Neural progenitor cell (in vitro differentiated cells): ENCODE measurements around the gene MIF. TPM values are rescaled to one million over a fixed set of nuclear protein-coding genes. Genes with fewer than 3 reads are reported as not detected.
"Not testable (repeated sequence)": the region's sequence is repeated elsewhere in the genome, so short reads cannot be mapped to it uniquely, and the experiment has no call there.

ENCODE experiments used
- DNase-seq: peaks from one replicate; pipeline ENCODE4 v3.0.0-alpha.2; 2016; ENCODE audit warnings: low spot score
- H2AFZ ChIP-seq: fragments of 200-600 bp; sonication (generic); replicated peaks from 2 replicates; pipeline ENCODE4 v1.6.1; 2016; ENCODE audit warnings: antibody characterized with exemption
- H3F3A ChIP-seq: fragments of 200-600 bp; sonication (generic); 2 replicates; pipeline ENCODE4 v1.6.1; 2016; ENCODE audit warnings: antibody characterized with exemption, low read depth
- H3K27ac ChIP-seq: fragments of 200-600 bp; sonication (generic); 2 replicates; pipeline ENCODE4 v1.5.1; 2016; ENCODE audit warnings: mild to moderate bottlenecking
- H3K27me3 ChIP-seq: fragments of 200-600 bp; sonication (generic); 2 replicates; pipeline ENCODE4 v1.6.1; 2016; ENCODE audit warnings: mild to moderate bottlenecking, moderate library complexity
- H3K36me3 ChIP-seq: fragments of 200-600 bp; sonication (generic); 2 replicates; pipeline ENCODE4 v1.5.1; 2016
- H3K4me1 ChIP-seq: fragments of 200-600 bp; sonication (generic); 2 replicates; pipeline ENCODE4 v1.6.1; 2016; ENCODE audit warnings: mixed run types
- H3K4me2 ChIP-seq: fragments of 200-600 bp; sonication (generic); 2 replicates; pipeline ENCODE4 v1.6.1; 2016
- H3K4me3 ChIP-seq: fragments of 200-600 bp; sonication (generic); 2 replicates; pipeline ENCODE4 v1.5.1; 2016
- H3K79me2 ChIP-seq: fragments of 200-600 bp; sonication (generic); 2 replicates; pipeline ENCODE4 v1.6.1; 2016; ENCODE audit warnings: low read depth
- H3K9ac ChIP-seq: fragments of 200-600 bp; sonication (generic); 2 replicates; pipeline ENCODE4 v1.6.1; 2016
- H3K9me3 ChIP-seq: fragments of 200-600 bp; sonication (generic); 2 replicates; pipeline ENCODE4 v1.5.1; 2016; ENCODE audit warnings: low read depth
- H4K20me1 ChIP-seq: fragments of 200-600 bp; sonication (generic); 2 replicates; pipeline ENCODE4 v1.6.1; 2016; ENCODE audit warnings: low read depth
- H3K27ac Mint-ChIP-seq: 3 replicates; pipeline ENCODE4 v1.8.0; 2021; ENCODE audit warnings: mixed read lengths
- H3K27me3 Mint-ChIP-seq: 2 replicates; pipeline ENCODE4 v1.8.0; 2022; ENCODE audit warnings: low read depth, mild to moderate bottlenecking, inconsistent platforms, moderate library complexity, mixed read lengths; ENCODE audit not compliant: insufficient read depth
- H3K36me3 Mint-ChIP-seq: 3 replicates; pipeline ENCODE4 v1.8.0; 2021; ENCODE audit warnings: mixed read lengths
- H3K4me1 Mint-ChIP-seq: 3 replicates; pipeline ENCODE4 v1.8.0; 2021; ENCODE audit warnings: mixed read lengths
- H3K4me3 Mint-ChIP-seq: 3 replicates; pipeline ENCODE4 v1.8.0; 2021; ENCODE audit warnings: mild to moderate bottlenecking, moderate library complexity, mixed read lengths
- H3K9me3 Mint-ChIP-seq: 3 replicates; pipeline ENCODE4 v1.8.0; 2020; ENCODE audit warnings: mixed read lengths
- CTCF ChIP-seq: fragments of 200-600 bp; sonication (generic); IDR thresholded peaks from 2 replicates; pipeline ENCODE4 v1.5.1; 2017; ENCODE audit warnings: antibody characterized with exemption, mild to moderate bottlenecking
- EZH2 ChIP-seq: fragments of 200-600 bp; sonication (generic); IDR thresholded peaks from 2 replicates; pipeline ENCODE4 v1.6.1; 2017; ENCODE audit warnings: antibody characterized with exemption, mild to moderate bottlenecking, moderate library complexity
- EZH2phosphoT487 ChIP-seq: fragments of 200-600 bp; sonication (generic); IDR thresholded peaks from 2 replicates; pipeline ENCODE4 v1.6.1; 2017; ENCODE audit warnings: antibody characterized with exemption
- small RNA-seq: library from RNA; depleted of rRNA; stranded (forward); fragments of <200 nt; gene quantifications from one replicate; pipeline ENCODE3, GENCODE V24; 2015
- total RNA-seq: library from RNA; depleted of rRNA; stranded (reverse); fragments of >200 nt; gene quantifications from 2 replicates; pipeline ENCODE4 v1.2.3, GENCODE V29; 2015; ENCODE audit warnings: low replicate concordance

MIF gene
- total RNA-seq, 1 donor from 2014 or later, result 132 TPM

GRCh38 chr22:23939017-23939357 lies 44.8 kb downstream of the MIF start:
- no peaks in the 10 kb centered on the region for H3K79me2 ChIP-seq
- H3K27ac ChIP-seq, result no peak overlapping the region
- Mint-ChIP-seq H3K36me3 (no peaks in the 10 kb centered on the region), H3K27me3 (peaks cover 3% of the 10 kb centered on the region), H3K9me3 (no peaks in the 10 kb centered on the region), H3K4me3 (no peak overlapping the region), H3K27ac (no peak overlapping the region), H3K4me1 (no peaks in the 10 kb centered on the region)
- H3F3A ChIP-seq, result no peaks in the 10 kb centered on the region
- H3K4me3 ChIP-seq, result no peak overlapping the region
- H3K9me3 ChIP-seq, result no peaks in the 10 kb centered on the region
- H3K4me1 ChIP-seq, result no peaks in the 10 kb centered on the region
- H4K20me1 ChIP-seq, result no peaks in the 10 kb centered on the region
- no peak overlapping the region for H3K4me2 ChIP-seq
- H2AFZ ChIP-seq, result no peak overlapping the region
- no peaks in the 10 kb centered on the region for H3K27me3 ChIP-seq
- no peak for DNase-seq
- no peaks in the 10 kb centered on the region for H3K36me3 ChIP-seq
- no peak overlapping the region for H3K9ac ChIP-seq
- TF ChIP-seq EZH2 (no peak), EZH2phosphoT487 (no peak), CTCF (no peak)

- not testable (repeated sequence) for H3K4me3 Mint-ChIP-seq, H3K27me3 Mint-ChIP-seq
Observed at GRCh38 chr22:23940166-23940565, 46.0 kb downstream of the MIF start.

More at GRCh38 chr22:23940166-23940565, 46.0 kb downstream of the MIF start:
- H3K9me3 Mint-ChIP-seq, H3K4me1 Mint-ChIP-seq, H3K27ac Mint-ChIP-seq, H3K9me3 ChIP-seq, H3K27me3 ChIP-seq, H3K36me3 ChIP-seq, H2AFZ ChIP-seq, H3K9ac ChIP-seq, H3K4me3 ChIP-seq, H3K36me3 Mint-ChIP-seq, H4K20me1 ChIP-seq, H3K4me2 ChIP-seq, DNase-seq, H3K4me1 ChIP-seq, H3K27ac ChIP-seq, H3F3A ChIP-seq, H3K79me2 ChIP-seq: not testable (repeated sequence)

Small RNA genes lying within 50 kb of the gene (small RNA-seq; reads per million reads assigned to genes)
- gene RN7SL268P, result not detected

Other genes with a start within 250 kb of the MIF start
- not detected in 2 replicates for gene RGL4, start 203.4 kb upstream of the MIF start, total RNA-seq
- 3.9 and 4.6 TPM in 2 replicates for gene ZNF70, start 143.3 kb upstream of the MIF start, total RNA-seq
- not detected in 2 replicates for gene VPREB3, start 140.0 kb upstream of the MIF start, total RNA-seq
- gene C22orf15, start 131.4 kb upstream of the MIF start, total RNA-seq, result 0.56 and 3.0 TPM in 2 replicates
- 0.53 and 9.1 TPM in 2 replicates for gene CHCHD10, start 126.4 kb upstream of the MIF start, total RNA-seq
- 4.1 and 13.7 TPM in 2 replicates for gene MMP11, start 121.5 kb upstream of the MIF start, total RNA-seq
- 151 and 170 TPM in 2 replicates for gene SMARCB1, start 107.4 kb upstream of the MIF start, total RNA-seq
- gene DERL3, start 55.4 kb upstream of the MIF start, total RNA-seq, result 1.1 and 7.7 TPM in 2 replicates
- 3.8 and 12.1 TPM in 2 replicates for gene SLC2A11, start 36.5 kb upstream of the MIF start, total RNA-seq
- 0.19 TPM in 1 of 2 replicates, not detected in the other for gene GSTT2B, start 66.8 kb downstream of the MIF start, total RNA-seq
- gene DDTL, start 72.5 kb downstream of the MIF start, total RNA-seq, result not detected in 2 replicates
- 34.5 and 85.3 TPM in 2 replicates for gene DDT, start 80.1 kb downstream of the MIF start, total RNA-seq
- not detected in 2 replicates for gene GSTT2, start 85.8 kb downstream of the MIF start, total RNA-seq
- gene GSTT4, start 111.1 kb downstream of the MIF start, total RNA-seq, result not detected in 2 replicates
- 35.6 and 52.7 TPM in 2 replicates for gene CABIN1, start 116.9 kb downstream of the MIF start, total RNA-seq